ENCODE measurements around the gene DDHD1.

Gene DDHD1

GRCh38 chr14:53147893-53148292, 5.2 kb downstream of the DDHD1 start:
- H3K27me3 ChIP-seq (ENCODE audit: low read length): no peaks in the 10 kb centered on the region
- no peak overlapping the region for H2AFZ ChIP-seq (ENCODE audit: low read depth, low read length, severe bottlenecking)
- peak overlapping the region; percentile 92 for H3K4me2 ChIP-seq (ENCODE audit: low read depth, low read length, poor library complexity, severe bottlenecking)
- peaks cover 12% of the 10 kb centered on the region for H3K36me3 ChIP-seq (ENCODE audit: low read length)
- H3K27ac ChIP-seq (ENCODE audit: low read depth, low read length): peak overlapping the region; percentile 85
- H3K4me3 ChIP-seq (ENCODE audit: insufficient read depth, low read length, poor library complexity, severe bottlenecking): peak overlapping the region; percentile 12
- H3K9ac ChIP-seq (ENCODE audit: low read length): peak overlapping the region; percentile 40
- peaks cover 18% of the 10 kb centered on the region for H3F3A ChIP-seq (ENCODE audit: insufficient read depth)
- peaks cover 18% of the 10 kb centered on the region; the same call in 1 of the 2 replicates for H4K20me1 ChIP-seq (ENCODE audit: low read depth, low read length)
- TF ChIP-seq EZH2phosphoT487 (conservative IDR thresholded peaks at IDR 0.05; ENCODE audit: low read length) (no peak), CTCF (IDR thresholded peaks at IDR 0.05; ENCODE audit: insufficient read depth, low read length, poor library complexity, severe bottlenecking) (no peak)
- H3K9me2 ChIP-seq (replicated peaks; ENCODE audit: insufficient read depth, low read length): no peaks in the 10 kb centered on the region
- H3K79me2 ChIP-seq (ENCODE audit: insufficient read depth, low read length): peaks cover 99% of the 10 kb centered on the region
- H3K9me3 ChIP-seq (ENCODE audit: insufficient read depth, low read length): no peaks in the 10 kb centered on the region

GRCh38 chr14:53147208-53147607, 5.9 kb downstream of the DDHD1 start:
- H3K9ac ChIP-seq (ENCODE audit: low read length): peak overlapping the region; percentile 40
- H3K27ac ChIP-seq (ENCODE audit: low read depth, low read length): peak overlapping the region; percentile 85
- 0 out of 2 replicates have a peak, but pooled peaks cover under 1% of the 10 kb centered on the region for H3K9me3 ChIP-seq (ENCODE audit: insufficient read depth, low read length)
- H3K79me2 ChIP-seq (ENCODE audit: insufficient read depth, low read length): peaks cover 100% of the 10 kb centered on the region
- no peaks in the 10 kb centered on the region for H3K9me2 ChIP-seq (replicated peaks; ENCODE audit: insufficient read depth, low read length)
- no peaks in the 10 kb centered on the region for H3K27me3 ChIP-seq (ENCODE audit: low read length)
- TF ChIP-seq EZH2phosphoT487 (conservative IDR thresholded peaks at IDR 0.05; ENCODE audit: low read length): no peak
- no peak for TF ChIP-seq CTCF (IDR thresholded peaks at IDR 0.05; ENCODE audit: insufficient read depth, low read length, poor library complexity, severe bottlenecking)
- peaks cover 18% of the 10 kb centered on the region for H3F3A ChIP-seq (ENCODE audit: insufficient read depth)
- peak overlapping the region; percentile 12 for H3K4me3 ChIP-seq (ENCODE audit: insufficient read depth, low read length, poor library complexity, severe bottlenecking)
- H4K20me1 ChIP-seq (ENCODE audit: low read depth, low read length): peaks cover 18% of the 10 kb centered on the region; the same call in 1 of the 2 replicates
- H2AFZ ChIP-seq (ENCODE audit: low read depth, low read length, severe bottlenecking): no peak overlapping the region
- H3K36me3 ChIP-seq (ENCODE audit: low read length): peaks cover 18% of the 10 kb centered on the region
- H3K4me2 ChIP-seq (ENCODE audit: low read depth, low read length, poor library complexity, severe bottlenecking): peak overlapping the region; percentile 92

GRCh38 chr14:53146739-53147138, 6.4 kb downstream of the DDHD1 start:
- no peak for TF ChIP-seq CTCF (IDR thresholded peaks at IDR 0.05; ENCODE audit: insufficient read depth, low read length, poor library complexity, severe bottlenecking)
- no peak for TF ChIP-seq EZH2phosphoT487 (conservative IDR thresholded peaks at IDR 0.05; ENCODE audit: low read length)
- Histone ChIP-seq H3K79me2 (ENCODE audit: insufficient read depth, low read length) (peaks cover 100% of the 10 kb centered on the region), H4K20me1 (ENCODE audit: low read depth, low read length) (peaks cover 18% of the 10 kb centered on the region; the same call in 1 of the 2 replicates)

More at GRCh38 chr14:53146739-53147138, 6.4 kb downstream of the DDHD1 start:
- H3K9me3 ChIP-seq (ENCODE audit: insufficient read depth, low read length): peaks cover 5% of the 10 kb centered on the region; the same call in 1 of the 2 replicates
- H3K9ac ChIP-seq (ENCODE audit: low read length): peak overlapping the region; percentile 40
- peaks cover 23% of the 10 kb centered on the region for H3K36me3 ChIP-seq (ENCODE audit: low read length)
- H2AFZ ChIP-seq (ENCODE audit: low read depth, low read length, severe bottlenecking): no peak overlapping the region
- H3K9me2 ChIP-seq (replicated peaks; ENCODE audit: insufficient read depth, low read length): no peaks in the 10 kb centered on the region
- H3K27me3 ChIP-seq (ENCODE audit: low read length): no peaks in the 10 kb centered on the region
- H3F3A ChIP-seq (ENCODE audit: insufficient read depth): peaks cover 18% of the 10 kb centered on the region
- peak overlapping the region; percentile 92 for H3K4me2 ChIP-seq (ENCODE audit: low read depth, low read length, poor library complexity, severe bottlenecking)
- peak overlapping the region; percentile 85 for H3K27ac ChIP-seq (ENCODE audit: low read depth, low read length)
- H3K4me3 ChIP-seq (ENCODE audit: insufficient read depth, low read length, poor library complexity, severe bottlenecking): no peak overlapping the region
